Measurements from ENCODE around the gene OSBPL1A. TPM values are rescaled to one million over a fixed set of nuclear protein-coding genes. Genes with fewer than 3 reads are reported as not detected.

OSBPL1A gene
- total RNA-seq, 1 donor from 2014 or later: 10.8 TPM

GRCh38 chr18:24227977-24228666, 169.5 kb downstream of the OSBPL1A start:
- DNase-seq (ENCODE audit: low read depth in 2 of 2): no peak

DNA sequence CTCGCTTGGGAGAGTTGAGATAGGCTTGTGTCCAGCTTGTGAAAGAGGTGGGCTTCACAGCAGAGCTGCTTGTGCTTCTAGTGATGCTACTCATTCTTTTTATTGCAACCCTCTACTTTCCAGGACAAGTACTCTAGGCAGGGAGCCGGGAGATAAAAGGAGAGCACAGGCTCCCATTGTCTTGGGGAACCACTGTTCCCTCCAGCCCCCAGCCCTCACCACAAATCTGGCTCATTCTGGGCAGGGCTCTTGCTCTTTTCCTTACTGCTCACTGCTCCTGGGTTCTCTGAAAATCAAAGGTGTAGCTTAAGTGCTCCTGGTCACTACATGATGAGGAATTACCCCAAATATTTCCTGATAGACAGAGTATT, 177.3 kb downstream of the OSBPL1A start:
- no peak for DNase-seq (ENCODE audit: low read depth in 2 of 2)

GRCh38 chr18:24219561-24220317, 177.9 kb downstream of the OSBPL1A start:
- DNase-seq (ENCODE audit: low read depth in 2 of 2): no peak

DNA sequence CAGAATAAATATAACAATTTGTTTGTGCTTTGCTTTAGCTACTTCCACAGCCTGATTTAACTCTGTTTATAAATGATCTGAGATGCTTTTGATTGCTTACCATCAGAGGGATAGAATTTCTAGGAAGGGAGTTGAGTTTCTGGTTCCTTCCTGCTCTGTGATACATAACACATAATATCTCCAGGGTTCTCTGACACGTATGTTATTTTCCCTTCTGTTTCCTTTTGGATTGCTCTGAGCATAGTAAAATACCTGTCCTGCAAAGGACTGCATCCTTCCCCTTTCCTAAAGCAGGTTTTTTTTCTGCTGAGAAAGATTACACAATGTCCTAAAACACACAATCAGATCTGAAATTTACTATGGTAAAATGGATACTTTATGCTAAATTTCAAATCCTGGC, 182.7 kb downstream of the OSBPL1A start:
- DNase-seq (ENCODE audit: low read depth in 2 of 2): peak in 1 of 2 donors; percentile 39

DNA sequence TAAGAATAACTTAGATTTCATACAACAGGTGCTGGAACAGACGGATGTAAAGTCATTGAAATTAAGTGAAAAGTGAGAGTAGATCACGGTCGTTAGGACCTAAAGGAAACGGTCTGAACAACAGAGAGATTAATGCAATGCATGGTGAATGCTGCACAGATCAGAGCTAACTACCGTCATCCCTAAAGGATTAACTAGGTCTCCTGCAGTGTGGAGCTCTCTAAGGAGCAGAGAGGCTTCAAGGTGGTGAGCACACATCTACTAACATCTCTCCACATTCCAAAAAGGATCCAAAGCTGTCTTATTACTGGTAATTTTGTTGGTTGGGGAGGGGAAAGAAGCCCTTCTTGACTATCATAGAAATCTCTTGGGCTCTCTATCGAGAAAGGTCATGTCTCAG, 183.5 kb downstream of the OSBPL1A start:
- no peak for DNase-seq (ENCODE audit: low read depth in 2 of 2)

- peak in 1 of 2 donors; percentile 51 for DNase-seq (ENCODE audit: low read depth in 2 of 2)
Observed at GRCh38 chr18:24212939-24213338, 184.7 kb downstream of the OSBPL1A start.

GRCh38 chr18:24209558-24209957, 188.1 kb downstream of the OSBPL1A start:
- DNase-seq (ENCODE audit: low read depth in 2 of 2): no peak

DNA sequence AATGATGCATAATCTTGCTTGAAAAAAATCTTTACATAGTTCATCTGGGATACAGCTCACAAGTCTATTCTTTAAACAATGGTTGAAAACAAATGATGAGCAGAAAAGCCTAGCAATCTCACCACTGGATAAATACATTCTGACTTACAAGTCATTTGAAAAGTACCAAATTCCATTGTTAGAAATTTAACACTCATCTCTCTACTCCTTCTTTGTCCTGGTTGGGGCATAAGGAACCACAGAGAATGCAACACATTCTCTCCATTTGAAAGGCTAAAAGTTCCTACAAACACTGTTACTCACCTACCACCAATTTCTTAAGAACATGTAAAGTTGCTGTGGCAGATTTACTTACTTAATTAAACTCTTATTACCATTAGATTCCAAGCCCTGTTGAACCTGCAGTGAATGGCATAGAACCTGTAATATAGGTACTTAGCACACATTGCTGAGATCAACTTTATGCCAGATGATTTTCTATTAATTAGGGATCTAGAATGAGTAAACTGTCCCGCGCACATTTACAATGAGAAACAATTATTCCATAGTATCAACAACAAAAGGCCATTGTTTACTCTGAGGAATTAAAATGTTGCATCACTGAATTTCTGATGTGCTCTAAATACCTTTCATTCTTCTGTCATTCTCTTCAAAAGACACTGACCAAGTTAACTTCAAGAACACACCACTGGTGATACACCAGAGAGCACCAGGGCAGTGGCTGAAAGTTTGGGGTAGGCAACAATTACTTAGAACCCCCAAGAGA, 189.2 kb downstream of the OSBPL1A start:
- no peak for DNase-seq (ENCODE audit: low read depth in 2 of 2)

DNA sequence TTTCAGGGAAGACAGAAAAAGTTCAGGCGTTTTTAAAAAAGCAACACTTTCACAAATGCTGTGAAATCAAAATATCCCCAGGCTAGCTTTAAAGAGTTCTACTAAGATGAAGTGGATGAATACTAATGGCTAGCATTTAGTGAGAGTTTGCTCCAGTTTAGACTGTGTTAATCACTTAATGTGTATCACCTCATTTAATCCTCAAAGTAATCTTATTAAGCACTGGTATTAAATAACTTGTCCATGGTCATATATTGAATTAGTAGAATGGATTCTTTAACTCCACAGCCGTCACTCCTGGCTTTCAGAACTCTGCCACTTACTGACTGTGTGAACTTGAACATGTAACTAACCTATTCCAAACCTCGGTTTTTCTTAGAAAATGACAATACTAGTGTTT, 192.7 kb downstream of the OSBPL1A start:
- no peak for DNase-seq (ENCODE audit: low read depth in 2 of 2)

DNA sequence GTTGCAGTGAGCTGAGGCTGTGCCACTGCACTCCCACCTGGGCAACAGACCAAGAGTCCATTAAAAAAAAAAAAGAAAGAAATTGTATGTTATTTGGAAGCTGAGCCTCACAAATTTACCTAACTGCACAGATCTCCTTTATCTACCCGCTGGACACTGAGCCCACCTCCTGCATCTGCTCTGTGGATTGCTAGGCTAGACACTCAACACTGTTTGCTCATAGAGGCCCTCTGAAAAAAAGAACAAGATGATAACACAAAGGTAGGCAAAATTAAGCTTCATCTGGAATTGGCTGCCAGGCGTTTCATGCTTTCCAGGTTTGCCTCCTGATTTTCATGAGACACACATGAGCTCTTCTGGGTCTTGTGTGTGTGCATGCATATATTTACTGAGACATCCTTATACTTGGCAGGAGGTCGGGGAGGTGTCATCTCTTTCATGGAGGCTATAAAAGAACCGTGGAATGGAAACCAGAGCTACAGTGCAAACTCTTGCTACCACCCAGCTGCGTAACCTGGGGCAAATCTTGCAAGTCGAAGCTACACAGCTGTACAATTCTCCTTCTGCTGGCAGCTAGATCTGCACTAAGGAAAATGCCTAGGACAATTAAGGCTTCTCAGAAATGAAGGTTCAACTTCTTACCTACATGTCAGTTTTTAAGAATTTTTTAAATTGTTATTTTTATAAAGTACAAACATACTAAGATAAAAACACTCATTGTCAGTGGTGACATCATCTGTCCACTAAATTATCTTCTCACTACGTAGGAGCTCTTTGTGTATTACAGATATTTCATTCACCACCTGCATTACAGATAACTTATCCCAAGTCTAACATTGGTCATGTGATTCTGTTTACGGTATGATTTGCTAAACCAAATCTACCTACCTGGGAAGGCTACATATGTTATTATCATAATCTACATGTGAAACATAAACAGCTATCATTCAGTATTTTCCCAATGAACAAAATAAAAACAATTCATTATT, 195.6 kb downstream of the OSBPL1A start:
- no peak for DNase-seq (ENCODE audit: low read depth in 2 of 2)

GRCh38 chr18:24200494-24201290, 196.9 kb downstream of the OSBPL1A start:
- no peak for DNase-seq (ENCODE audit: low read depth in 2 of 2)

- no peak for DNase-seq (ENCODE audit: low read depth in 2 of 2)
Observed at GRCh38 chr18:24199372-24199962, 198.2 kb downstream of the OSBPL1A start.

- DNase-seq (ENCODE audit: low read depth in 2 of 2): no peak
Observed at GRCh38 chr18:24198461-24198860, 199.2 kb downstream of the OSBPL1A start.

DNA sequence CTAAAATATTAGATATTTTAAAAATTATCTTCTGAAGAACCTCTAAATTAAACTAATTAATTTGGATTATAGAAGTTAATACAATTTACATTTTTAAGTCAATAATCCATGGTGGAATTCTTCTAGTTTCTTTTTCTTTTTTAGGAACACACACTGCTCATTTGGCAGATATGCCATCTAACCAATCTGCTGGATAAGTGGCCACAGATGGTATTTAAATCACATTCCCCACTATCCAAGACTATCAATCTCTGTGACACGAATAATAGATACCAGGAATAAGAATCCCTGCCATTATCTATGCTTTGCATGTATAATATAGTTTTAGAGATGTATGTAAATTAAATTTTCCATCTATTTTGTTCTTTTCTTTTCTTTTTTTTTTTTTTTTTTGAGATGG, 200.2 kb downstream of the OSBPL1A start:
- no peak for DNase-seq (ENCODE audit: low read depth in 2 of 2)

- DNase-seq (ENCODE audit: low read depth in 2 of 2): no peak
Observed at GRCh38 chr18:24196764-24197163, 200.9 kb downstream of the OSBPL1A start.

GRCh38 chr18:24195296-24196053, 202.1 kb downstream of the OSBPL1A start:
- DNase-seq (ENCODE audit: low read depth in 2 of 2): no peak

DNA sequence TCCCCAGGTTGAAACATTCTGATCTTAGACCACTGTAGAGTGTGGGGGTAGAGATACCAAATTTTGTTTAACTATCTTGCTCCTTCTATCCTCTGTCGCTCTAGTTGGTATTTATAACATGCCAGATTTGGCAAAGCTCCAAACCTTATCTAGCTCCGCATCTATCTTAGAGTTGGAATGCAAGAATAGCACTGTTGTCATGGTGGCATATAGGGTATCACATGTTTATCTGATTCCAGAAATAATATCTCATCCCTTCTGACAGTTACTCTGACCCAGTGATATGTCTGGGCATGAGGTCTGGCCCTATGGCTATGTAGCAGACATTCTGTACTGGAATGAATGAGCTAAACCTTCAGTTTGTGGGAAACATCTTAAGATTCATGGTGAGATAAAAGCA, 207.0 kb downstream of the OSBPL1A start:
- DNase-seq (ENCODE audit: low read depth in 2 of 2): no peak

DNA sequence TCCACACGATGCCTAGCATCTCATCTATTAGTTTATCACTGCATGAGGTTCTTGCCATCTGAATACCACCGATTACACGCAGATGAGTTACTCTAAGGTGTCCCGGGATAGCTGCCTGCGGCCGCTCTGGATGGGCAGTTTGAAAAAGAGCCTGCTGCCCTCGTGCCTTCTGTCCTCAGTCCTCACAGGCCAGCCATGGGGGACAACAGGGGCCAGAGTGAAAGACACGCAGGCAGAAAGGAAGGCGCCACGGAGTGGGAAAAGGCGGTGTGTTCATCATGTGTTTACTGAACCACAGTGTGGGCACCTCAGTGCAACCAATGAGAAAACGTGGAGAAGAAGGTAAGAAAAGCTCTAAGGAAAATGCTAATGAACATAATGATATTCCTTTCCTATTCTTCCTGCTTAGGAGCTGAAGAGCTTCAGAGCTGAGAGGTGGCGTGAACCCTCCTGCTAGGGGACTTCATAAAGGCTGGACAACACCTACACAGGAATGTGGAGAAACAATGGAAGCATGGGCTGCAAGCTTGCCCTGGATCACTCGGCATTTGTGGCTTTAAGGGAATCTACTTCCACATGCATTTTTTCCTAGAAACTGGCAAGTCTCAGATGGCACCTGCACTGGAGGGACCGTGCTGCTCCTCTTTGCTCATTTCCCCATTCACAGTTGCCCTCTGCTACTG, 207.8 kb downstream of the OSBPL1A start:
- DNase-seq (ENCODE audit: low read depth in 2 of 2): no peak

All from dermis microvascular lymphatic vessel endothelial cell (primary cell).